Raji (cell line): ENCODE results near the gene SPATA21.

ENCODE experiments used
- POLR2A ChIP-seq: IDR thresholded peaks from 2 replicates; pipeline ENCODE4 v1.6.1; 2011; ENCODE audit warnings: low read depth, low read length, control low read depth; ENCODE audit not compliant: insufficient read depth

Gene SPATA21

DNA sequence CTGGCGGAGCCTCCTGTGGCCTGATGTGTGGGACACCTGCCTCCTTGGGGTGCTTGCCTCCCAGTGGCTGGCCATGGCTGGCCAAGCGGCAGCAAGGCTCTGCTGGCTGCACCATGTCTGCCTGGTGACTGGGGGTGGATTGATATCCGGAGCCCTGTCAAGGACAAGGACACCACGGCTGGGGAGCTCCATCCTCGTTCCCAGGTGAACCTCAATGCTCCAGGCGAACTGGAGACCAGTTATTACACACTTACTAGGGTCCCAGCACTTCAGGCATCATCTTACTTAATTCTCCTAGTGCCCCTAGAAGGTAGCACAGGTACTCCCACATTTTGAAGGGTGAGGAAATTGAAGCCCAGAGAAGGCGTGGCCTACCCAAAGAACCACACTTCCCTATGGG lies 15.2 kb downstream of the SPATA21 start:
- TF ChIP-seq POLR2A, result no peak

DNA sequence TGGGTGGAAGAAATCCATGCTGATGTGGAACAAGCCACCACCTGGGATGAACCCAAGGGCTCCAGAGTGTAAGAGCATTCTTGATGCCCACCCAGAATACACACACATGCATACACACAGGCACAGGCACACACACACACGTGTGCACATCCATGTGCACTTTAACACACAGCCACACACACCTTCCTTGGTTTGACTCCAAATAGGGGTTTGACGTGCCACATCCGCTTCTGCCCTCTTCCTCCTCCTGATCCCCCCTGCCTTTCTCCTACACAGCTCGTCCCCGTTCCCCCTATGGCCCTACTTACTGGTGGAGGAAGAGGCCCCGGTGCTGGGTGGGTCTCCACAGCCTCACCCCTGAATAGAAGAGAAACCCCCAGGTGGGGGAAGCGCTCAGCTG lies 16.0 kb downstream of the SPATA21 start:
- no peak for TF ChIP-seq POLR2A

DNA sequence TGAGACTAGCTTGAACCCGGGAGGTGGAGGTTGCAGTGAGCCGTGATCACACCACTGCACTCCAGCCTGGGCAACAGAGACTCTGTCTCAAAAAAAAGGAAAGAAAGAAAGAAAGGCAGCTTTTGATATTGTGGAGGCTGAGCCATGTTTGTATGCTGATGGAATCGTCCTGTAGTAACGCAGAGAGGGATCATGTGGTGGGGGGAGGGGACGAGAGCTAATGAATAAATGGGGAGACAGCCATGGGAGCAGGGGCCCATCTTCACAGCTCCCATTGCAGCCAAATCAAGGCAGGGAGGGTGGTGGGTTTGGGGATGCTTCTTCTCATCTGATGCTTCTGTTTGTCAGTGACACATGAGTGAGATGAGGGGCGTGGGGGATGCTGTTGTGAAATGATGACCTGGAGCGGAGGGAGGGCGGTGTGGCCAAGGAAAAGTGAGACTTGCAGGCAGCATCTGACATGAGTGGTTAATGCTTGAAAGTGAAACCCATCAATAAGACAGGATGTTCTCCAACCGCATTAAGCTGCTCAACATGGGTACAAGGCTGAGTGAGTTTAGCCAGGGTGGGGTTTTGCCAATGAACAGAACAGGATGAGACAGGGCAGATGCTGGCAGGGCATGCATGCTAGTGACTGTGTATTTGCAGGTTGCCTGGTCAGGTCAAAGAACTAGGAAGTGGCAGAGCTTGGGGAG lies 16.7 kb downstream of the SPATA21 start:
- no peak for TF ChIP-seq POLR2A

DNA sequence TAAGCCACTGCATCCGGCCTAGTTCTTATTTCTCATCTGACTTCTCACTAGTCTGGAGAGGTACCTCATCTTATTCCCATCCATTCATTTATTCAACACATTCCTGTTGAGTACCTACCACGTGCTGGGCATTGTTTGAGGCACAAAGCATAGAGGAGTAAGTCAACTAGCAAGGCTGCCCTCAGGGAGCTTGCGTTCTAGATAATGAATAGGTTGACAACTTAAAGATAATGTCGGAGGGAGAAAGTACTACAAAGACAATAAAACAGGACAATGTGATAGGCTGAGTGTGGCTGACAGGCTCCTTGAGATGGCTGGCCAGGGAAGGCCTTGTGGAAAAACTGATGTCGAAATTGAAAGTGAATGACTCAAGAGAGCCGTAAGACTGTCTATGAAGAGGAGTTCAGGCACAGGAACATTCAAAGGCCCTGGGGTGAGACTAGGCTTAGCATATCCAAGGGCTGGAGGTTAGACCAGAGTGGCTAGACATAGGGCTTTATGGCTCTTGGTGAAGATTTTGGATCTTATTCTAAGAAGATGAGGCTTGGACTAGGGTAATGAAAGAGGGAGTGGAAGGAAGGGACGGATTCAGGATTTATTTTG lies 18.3 kb downstream of the SPATA21 start:
- no peak for TF ChIP-seq POLR2A

DNA sequence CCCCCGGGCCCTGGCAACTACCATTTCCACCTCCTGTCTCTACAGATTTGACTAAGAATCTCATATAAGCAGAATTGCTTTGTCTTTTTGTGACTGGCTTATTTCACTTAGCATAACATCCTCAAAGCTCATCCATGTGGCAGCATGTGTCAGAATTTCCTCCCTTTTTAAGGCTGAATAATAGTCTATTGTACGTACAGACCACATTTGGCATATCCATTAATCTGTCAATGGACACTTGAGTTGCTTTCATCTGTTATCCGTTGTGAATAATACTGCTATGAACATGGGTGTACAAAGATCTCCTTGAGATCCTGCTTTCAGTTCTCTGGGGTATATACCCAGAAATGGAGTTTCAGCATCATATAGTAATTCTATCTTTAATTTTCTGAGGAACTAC lies 24.0 kb downstream of the SPATA21 start:
- TF ChIP-seq POLR2A, result no peak

DNA sequence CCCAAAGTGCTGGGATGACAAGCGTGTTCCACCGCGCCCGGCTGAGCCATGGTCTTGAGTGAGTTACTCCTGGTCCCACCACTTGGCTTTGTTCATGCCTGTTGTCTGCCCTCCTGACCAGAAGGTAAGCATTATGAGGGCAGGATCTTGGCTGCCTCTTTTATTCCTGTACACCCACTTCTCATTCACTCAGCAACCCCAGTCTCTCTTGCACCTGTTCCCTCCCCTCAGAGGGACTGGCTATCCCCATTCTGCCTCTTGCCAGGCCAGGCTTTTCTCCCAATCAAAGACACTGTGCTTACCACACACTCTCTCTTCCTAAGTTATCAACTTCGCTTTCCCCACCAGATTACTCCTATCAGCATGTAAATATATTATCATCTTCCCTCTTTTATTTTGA lies 26.4 kb downstream of the SPATA21 start:
- TF ChIP-seq POLR2A, result no peak

DNA sequence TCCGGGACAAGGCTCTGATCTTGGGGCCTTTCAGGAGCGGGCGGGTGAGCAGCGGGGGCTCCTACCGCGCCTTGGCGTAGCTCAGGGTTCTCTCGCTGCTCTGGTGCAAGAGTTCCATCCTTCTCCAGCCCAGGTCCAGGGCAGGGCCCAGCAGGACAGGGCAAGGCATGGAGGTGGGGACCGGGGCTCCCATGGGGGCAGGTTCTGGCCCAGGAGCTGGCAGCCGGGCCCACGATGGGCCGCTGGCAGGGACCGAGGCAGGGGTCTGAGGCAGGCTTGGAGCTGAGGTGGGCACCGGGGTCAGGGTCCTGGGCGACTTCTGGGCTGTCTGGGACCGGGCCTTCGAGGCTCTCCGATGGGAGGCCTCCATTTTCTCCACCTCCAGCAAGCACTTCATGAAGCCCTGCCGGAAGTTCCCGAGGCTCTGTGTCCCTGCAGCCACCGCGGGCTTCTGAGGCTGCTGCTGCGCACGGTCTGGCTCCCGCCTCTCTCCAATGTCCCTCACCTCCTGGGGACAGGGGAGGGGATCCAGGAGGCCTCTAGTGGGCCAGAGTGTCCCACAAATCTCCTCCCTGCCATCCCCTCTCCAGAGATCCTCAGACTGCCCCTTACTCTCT lies 27.6 kb downstream of the SPATA21 start:
- TF ChIP-seq POLR2A, result no peak

DNA sequence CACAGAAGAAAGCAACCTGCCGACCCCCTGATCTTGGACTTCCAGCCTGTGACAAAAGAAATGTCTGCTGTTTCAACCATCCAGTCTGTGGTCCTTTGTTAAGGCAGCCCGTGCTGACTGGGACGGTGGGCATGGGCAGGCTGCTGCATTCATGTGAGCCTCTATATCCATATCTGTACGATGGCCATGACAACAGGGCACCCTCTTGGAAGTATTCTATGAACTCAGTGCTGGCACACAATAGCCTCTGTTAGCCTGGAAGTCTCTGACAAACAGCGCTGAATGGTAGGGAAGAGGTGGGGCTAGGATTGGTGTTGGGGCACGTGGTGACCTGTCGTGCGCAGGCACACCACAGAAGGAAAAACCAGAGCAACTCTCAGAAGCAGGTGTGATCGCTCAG lies 30.4 kb downstream of the SPATA21 start:
- no peak for TF ChIP-seq POLR2A

DNA sequence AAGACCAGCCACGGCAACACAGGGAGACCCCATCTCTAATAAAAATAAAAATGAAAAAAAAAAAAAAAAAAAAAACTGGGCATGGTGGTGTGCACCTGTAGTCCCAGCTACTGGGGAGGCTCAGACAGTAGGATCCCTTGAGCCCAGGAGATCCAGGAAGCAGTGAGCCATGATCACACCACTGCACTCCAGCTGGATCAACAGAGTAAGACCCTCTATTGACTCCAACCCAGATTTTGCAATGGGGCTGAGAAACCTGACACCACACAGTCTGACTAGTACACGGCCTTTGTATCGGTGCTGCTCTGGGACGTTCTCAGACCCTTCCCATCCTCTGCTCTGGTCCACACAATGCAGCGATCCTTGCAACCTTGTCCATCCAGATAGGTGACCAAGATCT lies 31.8 kb downstream of the SPATA21 start:
- no peak for TF ChIP-seq POLR2A

DNA sequence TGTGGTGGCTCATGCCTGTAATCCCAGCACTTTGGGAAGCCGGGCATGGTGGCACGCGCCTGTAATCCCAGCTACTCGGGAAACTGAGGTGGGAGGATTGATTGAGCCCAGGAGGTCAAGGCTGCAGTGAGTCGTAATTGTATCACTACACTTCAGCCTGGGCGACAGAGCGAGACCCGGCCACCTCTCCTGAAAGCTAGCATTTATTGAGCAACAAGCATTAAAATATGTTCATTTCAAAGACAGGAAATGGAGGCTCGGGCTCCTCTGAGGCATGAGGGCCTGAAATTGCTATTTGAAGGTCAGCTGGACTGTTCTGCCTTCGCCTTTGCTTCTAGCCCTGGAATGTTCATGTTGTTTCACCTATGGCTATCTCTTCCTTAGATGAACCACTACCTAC lies 34.5 kb downstream of the SPATA21 start:
- TF ChIP-seq POLR2A, result no peak

DNA sequence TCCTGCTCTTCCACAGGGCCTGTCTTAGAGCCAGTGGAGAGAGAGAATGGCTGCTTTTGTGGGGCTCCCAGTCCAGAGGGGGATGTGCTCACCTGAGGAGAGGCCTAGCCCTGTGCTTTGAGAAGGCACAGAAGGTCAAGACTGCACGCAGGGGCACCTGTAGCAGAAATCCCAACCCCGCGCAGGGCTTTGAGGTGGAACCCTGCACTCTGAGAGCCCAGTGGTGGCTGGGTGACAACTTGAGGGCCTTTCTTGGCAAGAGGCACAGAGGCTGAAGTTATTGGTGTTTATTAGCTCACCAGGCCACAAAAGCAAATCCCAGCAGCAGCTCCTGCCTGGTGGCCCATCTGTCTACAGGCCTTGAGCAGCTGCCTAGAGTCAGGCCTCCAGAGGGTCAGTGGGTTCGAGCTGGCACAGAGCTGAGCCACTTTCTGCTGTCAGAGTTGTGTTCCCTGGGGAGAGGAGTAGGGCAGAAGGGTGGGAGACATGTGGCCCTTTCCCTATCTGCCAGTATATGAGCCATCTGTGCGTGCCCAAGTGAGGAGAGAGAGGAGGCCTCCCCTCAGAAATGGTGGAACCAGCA lies 38.8 kb downstream of the SPATA21 start:
- TF ChIP-seq POLR2A, result no peak

DNA sequence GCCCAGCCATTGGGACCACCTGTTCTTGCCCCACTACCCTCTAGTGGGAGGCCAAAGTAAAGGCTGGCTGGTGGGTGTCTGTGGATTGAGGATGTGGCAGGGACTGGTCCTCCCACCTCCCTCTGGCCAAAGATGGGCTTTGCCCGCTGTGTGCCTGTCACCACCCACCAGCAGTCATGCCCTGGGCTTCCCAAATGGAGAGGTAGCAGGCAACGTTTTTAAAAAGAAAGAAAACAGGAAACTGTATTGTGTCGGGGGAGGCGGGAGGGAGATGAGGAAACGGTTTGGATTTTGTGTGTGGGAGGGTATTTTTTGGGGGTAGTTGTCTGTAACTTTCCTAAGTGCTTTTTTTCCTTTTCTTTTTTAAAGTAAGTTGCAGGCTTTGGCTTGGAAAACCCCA lies 40.1 kb downstream of the SPATA21 start:
- no peak for TF ChIP-seq POLR2A

DNA sequence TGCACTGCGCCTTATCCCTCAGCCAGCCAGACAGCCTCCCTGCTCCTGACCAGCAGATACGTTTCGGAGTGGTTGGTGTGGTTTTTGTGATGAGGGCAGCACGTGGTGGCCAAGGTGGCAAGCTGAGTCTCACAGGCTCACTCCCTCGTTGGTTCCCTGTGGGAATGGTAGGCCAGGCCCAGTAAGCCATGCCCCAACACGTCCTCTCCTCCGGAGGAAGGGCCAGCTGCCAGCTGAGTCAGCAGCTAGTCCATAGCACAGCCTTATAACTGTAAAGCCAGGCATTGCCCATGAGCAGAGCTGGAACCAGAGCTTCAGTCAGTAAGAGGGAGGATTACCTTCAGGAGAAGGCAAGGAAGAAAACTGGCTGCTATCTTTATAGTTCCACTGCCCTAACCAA lies 40.6 kb downstream of the SPATA21 start:
- TF ChIP-seq POLR2A, result no peak

DNA sequence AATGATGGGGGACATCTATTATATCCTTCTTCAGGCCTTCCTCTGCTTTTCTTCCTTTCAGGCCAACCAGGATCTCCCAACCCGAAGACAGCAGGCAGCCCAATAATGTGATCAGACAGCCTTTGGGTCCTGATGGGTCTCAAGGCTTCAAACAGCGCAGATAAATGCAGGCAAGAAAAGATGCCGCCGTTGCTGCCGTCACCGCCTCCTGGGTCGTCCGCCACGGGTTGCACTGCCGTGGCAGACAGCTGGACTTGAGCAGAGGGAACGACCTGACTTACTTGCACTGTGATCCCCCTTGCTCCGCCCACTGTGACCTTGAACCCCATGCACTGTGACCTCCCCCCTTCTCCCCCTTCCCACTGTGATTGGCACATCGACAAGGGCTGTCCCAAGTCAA lies 42.2 kb downstream of the SPATA21 start:
- no peak for TF ChIP-seq POLR2A

DNA sequence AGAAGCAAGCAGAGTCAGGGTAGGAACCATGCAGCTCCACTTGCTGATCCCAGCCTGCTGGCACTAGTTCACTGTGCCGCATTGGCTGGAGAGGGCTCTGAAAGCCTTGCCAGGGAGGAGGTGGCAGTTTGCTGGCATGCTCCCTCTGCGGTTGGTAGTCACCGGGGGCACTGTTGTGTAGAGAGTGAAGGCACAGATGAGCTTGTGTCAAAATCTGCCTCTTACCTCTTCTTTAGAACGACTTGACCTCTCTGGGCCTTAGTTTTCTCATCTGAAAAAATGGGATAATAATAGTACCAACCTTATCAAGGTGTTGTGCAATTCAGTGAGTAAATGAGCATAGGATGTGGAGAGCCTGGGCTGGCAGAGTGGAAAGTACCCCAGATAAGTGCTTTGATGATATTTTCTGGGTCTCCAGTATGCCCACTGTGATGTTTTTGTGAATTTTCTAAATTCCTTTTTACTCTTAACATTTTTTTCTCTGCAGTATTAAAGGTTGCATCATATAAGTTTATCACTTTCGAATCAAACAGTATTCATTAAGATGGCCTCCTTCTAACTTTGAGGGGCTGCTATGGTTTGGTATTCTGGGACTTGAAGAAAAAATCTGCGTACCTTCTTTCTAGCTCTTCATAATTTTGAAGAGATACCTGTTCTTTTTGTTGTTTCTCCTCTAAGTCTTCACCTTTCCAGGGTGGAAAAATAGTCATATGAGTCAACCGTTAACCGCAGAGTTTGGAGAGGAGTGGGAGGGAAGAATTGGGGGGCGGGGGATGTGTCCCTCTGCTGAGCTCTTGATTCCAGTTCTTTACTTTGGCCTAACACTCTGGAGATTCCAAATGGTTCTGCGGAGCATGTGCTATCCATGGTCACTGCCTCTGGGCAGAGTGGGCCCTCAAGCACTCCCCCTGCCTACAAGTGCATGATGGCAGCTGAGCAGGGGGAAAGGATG lies 43.4 kb downstream of the SPATA21 start:
- TF ChIP-seq POLR2A, result no peak
